Uterus (tissue), 4 donors: ENCODE results near the gene CPA1. TPM values are rescaled to one million over a fixed set of nuclear protein-coding genes. Genes with fewer than 3 reads are reported as not detected.

Experiments used
- DNase-seq, 2 donors: peaks; one replicate each; pipeline ENCODE4 v3.0.0-alpha.2; 2019 to 2020
- H3K27ac ChIP-seq, 2 donors: fragments of 200-600 bp; sonication (generic); 1 replicate in 1 of 2; 2 replicates in 1 of 2; pipeline ENCODE4 v1.5.1; 2016 to 2018
- H3K27me3 ChIP-seq, 2 donors: fragments of 200-600 bp; sonication (generic); one replicate each; pipeline ENCODE4 v1.5.1; 2018 to 2019; ENCODE audit warnings: control low read depth in 1 of 2
- H3K36me3 ChIP-seq, 2 donors: fragments of 200-600 bp; sonication (generic); one replicate each; pipeline ENCODE4 v1.5.1; 2019; ENCODE audit warnings: control low read depth in 1 of 2
- H3K4me1 ChIP-seq, 2 donors: fragments of 200-600 bp; sonication (generic); one replicate each; pipeline ENCODE4 v1.5.1; 2018 to 2019; ENCODE audit warnings: control low read depth in 1 of 2
- H3K4me3 ChIP-seq, 2 donors: fragments of 200-600 bp; sonication (generic); 1 replicate in 1 of 2; 2 replicates in 1 of 2; pipeline ENCODE4 v1.5.1; 2018 to 2019; ENCODE audit warnings: mild to moderate bottlenecking in 1 of 2
- H3K9me3 ChIP-seq, 2 donors: fragments of 200-600 bp; sonication (generic); one replicate each; pipeline ENCODE4 v1.5.1; 2019; ENCODE audit warnings: control low read depth in 1 of 2
- CTCF ChIP-seq, 4 experiments: fragments of 200-600 bp in 2 of 4; fragments of 450-650 bp in 2 of 4; sonication (generic) in 2 of 4; IDR thresholded peaks; one replicate each; pipeline ENCODE4 v1.5.1; 2016 to 2019; ENCODE audit warnings: antibody characterized with exemption in 4 of 4, mild to moderate bottlenecking in 2 of 4, moderate library complexity in 1 of 4
- POLR2A ChIP-seq, 2 donors: fragments of 450-650 bp; IDR thresholded peaks; one replicate each; pipeline ENCODE4 v1.6.1; 2016; ENCODE audit warnings: antibody characterized with exemption in 2 of 2, mild to moderate bottlenecking in 1 of 2, moderate library complexity in 1 of 2
- intact Hi-C: fragments of 100-400 bp; cut with DNase I; formaldehyde crosslinking; loops from one replicate; pipeline ENCODE4 v1.15.1; 2023; ENCODE audit warnings: low total_unique reads
- total RNA-seq, 4 donors: library from RNA; depleted of rRNA in 3 of 4; stranded (reverse); fragments of >200 nt in 3 of 4; gene quantifications; one replicate each; pipeline versions ENCODE4 v1.1.0 to v1.2.4, GENCODE V29; 2014 to 2023
- donor health status: DM: yes; HTN: yes; CAD: no.

The CPA1 gene
- total RNA-seq, 4 donors from 2014 or later = 0.46 to 3.8 TPM; not detected in 2

GRCh38 chr7:130423501-130424037 is 43.3 kb downstream of the CPA1 start:
- TF ChIP-seq POLR2A (IDR thresholded peaks at IDR 0.05) = no peak
- TF ChIP-seq CTCF (IDR thresholded peaks at IDR 0.05) = no peak
- Histone ChIP-seq H3K4me3 (no peak overlapping the region), H3K36me3 (no peaks in the 10 kb centered on the region)

GRCh38 chr7:130425796-130426195 is 45.5 kb downstream of the CPA1 start:
- TF ChIP-seq CTCF (IDR thresholded peaks at IDR 0.05) (no peak), POLR2A (IDR thresholded peaks at IDR 0.05) (no peak)
- intact Hi-C loops = no loop called here
- H3K4me3 ChIP-seq = no peak overlapping the region
- H3K4me1 ChIP-seq = peaks cover 0 to 4% of the 10 kb centered on the region in 2 donors
- DNase-seq = no peak
- H3K27me3 ChIP-seq = no peaks in the 10 kb centered on the region
- no peak overlapping the region for H3K27ac ChIP-seq
- H3K9me3 ChIP-seq = no peaks in the 10 kb centered on the region
- no peaks in the 10 kb centered on the region for H3K36me3 ChIP-seq

More at GRCh38 chr7:130423501-130424037, 43.3 kb downstream of the CPA1 start:
- H3K9me3 ChIP-seq = no peaks in the 10 kb centered on the region
- H3K27me3 ChIP-seq = no peaks in the 10 kb centered on the region
- no peaks in the 10 kb centered on the region for H3K4me1 ChIP-seq
- no peak overlapping the region for H3K27ac ChIP-seq
- DNase-seq = no peak
- intact Hi-C loops = no loop called here

GRCh38 chr7:130426564-130426963 is 46.3 kb downstream of the CPA1 start:
- intact Hi-C loops = no loop called here

GRCh38 chr7:130429019-130429418 is 48.7 kb downstream of the CPA1 start:
- no peaks in the 10 kb centered on the region for H3K9me3 ChIP-seq
- no peak overlapping the region for H3K4me3 ChIP-seq
- intact Hi-C loops = no loop called here
- DNase-seq = no peak
- H3K27ac ChIP-seq = no peak overlapping the region
- no peak for TF ChIP-seq CTCF (IDR thresholded peaks at IDR 0.05)
- no peak for TF ChIP-seq POLR2A (IDR thresholded peaks at IDR 0.05)
- no peaks in the 10 kb centered on the region for H3K27me3 ChIP-seq
- no peaks in the 10 kb centered on the region for H3K36me3 ChIP-seq
- peaks cover 0 to 4% of the 10 kb centered on the region in 2 donors for H3K4me1 ChIP-seq

More at GRCh38 chr7:130426564-130426963, 46.3 kb downstream of the CPA1 start:
- peaks cover 0 to 4% of the 10 kb centered on the region in 2 donors for H3K4me1 ChIP-seq
- H3K27me3 ChIP-seq = no peaks in the 10 kb centered on the region
- H3K36me3 ChIP-seq = no peaks in the 10 kb centered on the region
- H3K9me3 ChIP-seq = no peaks in the 10 kb centered on the region
- DNase-seq = no peak
- H3K4me3 ChIP-seq = no peak overlapping the region
- H3K27ac ChIP-seq = no peak overlapping the region
- TF ChIP-seq CTCF (IDR thresholded peaks at IDR 0.05) (no peak), POLR2A (IDR thresholded peaks at IDR 0.05) (no peak)

GRCh38 chr7:130430115-130430514 is 49.8 kb downstream of the CPA1 start:
- intact Hi-C loops = no loop called here
- Histone ChIP-seq H3K4me3 (peak overlapping the region in 1 of 2 donors; percentile 7), H3K27ac (peak overlapping the region; percentile 47 to 69), H3K36me3 (no peaks in the 10 kb centered on the region), H3K4me1 (peaks cover 0 to 4% of the 10 kb centered on the region in 2 donors), H3K9me3 (no peaks in the 10 kb centered on the region), H3K27me3 (no peaks in the 10 kb centered on the region)
- DNase-seq = no peak
- TF ChIP-seq POLR2A (IDR thresholded peaks at IDR 0.05) (no peak), CTCF (IDR thresholded peaks at IDR 0.05) (no peak)
